GM12878 (cell line): Measurements from ENCODE around the gene GOLIM4. TPM values are rescaled to one million over a fixed set of nuclear protein-coding genes. Genes with fewer than 3 reads are reported as not detected.
"Not testable (repeated sequence)": the region's sequence is repeated elsewhere in the genome, so short reads cannot be mapped to it uniquely, and the experiment has no call there.

Source experiments
- ATAC-seq: fragments of 200-7000 bp; cut with Tn5 transposase; 3 replicates; pipeline ENCODE4 v1.9.1; 2020; ENCODE audit warnings: mild to moderate bottlenecking, moderate library complexity
- BruUV-seq: library from RNA; stranded (reverse); fragments of 400-500 nt; replicated peaks from 2 replicates; lab custom pipeline; 2021; lab: Mats Ljungman, UMichigan
- CTCF ChIA-PET: fragments of 300-600 bp; sonication (Branson Sonifier 250); formaldehyde crosslinking; extraction: SDS; loops from one replicate; lab custom pipeline; 2021; ENCODE audit warnings: inconsistent platforms; lab: Yijun Ruan, JAX
- POLR2A ChIA-PET: fragments of 350-600 bp; formaldehyde crosslinking; extraction: SDS; loops from one replicate; lab custom pipeline; 2021; ENCODE audit warnings: inconsistent platforms; lab: Charles Lee
- RAD21 ChIA-PET: fragments of 300-600 bp; sonication (Branson Sonifier 250); formaldehyde crosslinking; loops from one replicate; lab custom pipeline; 2023; ENCODE audit warnings: antibody characterized with exemption; ENCODE audit not compliant: unreplicated experiment; lab: Charles Lee
- SMC1A ChIA-PET: fragments of 300-600 bp; sonication (Branson Sonifier 250); formaldehyde crosslinking; loops from one replicate; lab custom pipeline; 2023; ENCODE audit not compliant: unreplicated experiment, uncharacterized antibody; lab: Charles Lee
- DNase-seq: peaks from one replicate; pipeline ENCODE4 v3.0.0-alpha.2; 2011; ENCODE audit warnings: low read depth, low spot score
- FAIRE-seq: peaks from 3 replicates; lab custom pipeline; 2011; peaks lifted over from hg19 to GRCh38; lab: Jason Lieb, UNC
- H2AFZ ChIP-seq: 2 replicates; pipeline ENCODE4 v1.6.0; 2011; ENCODE audit warnings: low read depth, low read length, control low read depth; ENCODE audit not compliant: control insufficient read depth
- H3K27ac ChIP-seq: 2 replicates; pipeline ENCODE4 v1.5.1; 2011; ENCODE audit warnings: control low read depth; ENCODE audit not compliant: control insufficient read depth, insufficient read depth
- H3K27me3 ChIP-seq, 2 experiments: replicated peaks in 1 of 2; 2 replicates each; pipeline versions ENCODE4 v1.6.0 to v1.6.1; 2011; ENCODE audit warnings: low read length in 1 of 2; ENCODE audit not compliant: control insufficient read depth in 2 of 2, insufficient read depth in 2 of 2
- H3K36me3 ChIP-seq, 2 experiments: 2 replicates each; pipeline ENCODE4 v1.5.1; 2011; ENCODE audit warnings: low read length in 1 of 2; ENCODE audit not compliant: control insufficient read depth in 2 of 2, insufficient read depth in 2 of 2
- H3K4me1 ChIP-seq: 2 replicates; pipeline ENCODE4 v1.6.1; 2011; ENCODE audit warnings: mild to moderate bottlenecking, low read length, moderate library complexity, mixed read lengths; ENCODE audit not compliant: control insufficient read depth, insufficient read depth
- H3K4me2 ChIP-seq: 2 replicates; pipeline ENCODE4 v1.6.0; 2011; ENCODE audit warnings: control low read depth; ENCODE audit not compliant: control insufficient read depth, insufficient read depth
- H3K4me3 ChIP-seq: fragments of 200-600 bp; sonication (generic); 2 replicates; pipeline ENCODE4 v1.5.1; 2016
- H3K79me2 ChIP-seq: 2 replicates; pipeline ENCODE4 v1.6.0; 2011; ENCODE audit warnings: low read length; ENCODE audit not compliant: control insufficient read depth, insufficient read depth
- H3K9ac ChIP-seq: 2 replicates; pipeline ENCODE4 v1.8.0; 2011; ENCODE audit warnings: low read length, control low read depth, mixed read lengths; ENCODE audit not compliant: control insufficient read depth, insufficient read depth
- H3K9me3 ChIP-seq: replicated peaks from 3 replicates; pipeline ENCODE4 v1.5.1; 2011; ENCODE audit warnings: mild to moderate bottlenecking, low read length; ENCODE audit not compliant: control insufficient read depth, insufficient read depth
- H4K20me1 ChIP-seq: 2 replicates; pipeline ENCODE4 v1.6.0; 2011; ENCODE audit not compliant: control insufficient read depth, insufficient read depth
- CHD1 ChIP-seq: IDR thresholded peaks from 2 replicates; pipeline ENCODE4 v1.6.1; 2012; ENCODE audit warnings: low read depth, low read length, improper control_type of control experiment
- HDGF ChIP-seq: fragments of 450-650 bp; IDR thresholded peaks from 2 replicates; pipeline ENCODE4 v1.6.1; 2016; ENCODE audit warnings: antibody characterized with exemption
- NFXL1 ChIP-seq: fragments of 450-650 bp; IDR thresholded peaks from 2 replicates; pipeline ENCODE4 v1.6.1; 2017; ENCODE audit warnings: antibody characterized with exemption, mild to moderate bottlenecking, borderline replicate concordance
- RUNX3 ChIP-seq: IDR thresholded peaks from 2 replicates; pipeline ENCODE4 v1.6.1; 2012; ENCODE audit warnings: low read length, inconsistent platforms
- SMARCA5 ChIP-seq: fragments of 450-650 bp; IDR thresholded peaks from 2 replicates; pipeline ENCODE4 v1.6.1; 2017; ENCODE audit warnings: mild to moderate bottlenecking
- SMC3 ChIP-seq: IDR thresholded peaks from 2 replicates; pipeline ENCODE4 v1.6.1; 2011; ENCODE audit warnings: low read length, improper control_type of control experiment, borderline replicate concordance
- SPI1 ChIP-seq: IDR thresholded peaks from 2 replicates; pipeline ENCODE4 v1.6.1; 2011; ENCODE audit warnings: low read depth, mild to moderate bottlenecking, low read length, moderate library complexity, borderline replicate concordance; ENCODE audit not compliant: insufficient read depth
- WGBS: methylation state at CpG from one replicate; pipeline ENCODE4 v1.1.6; 2016; ENCODE audit warnings: low lambda C conversion rate; ENCODE audit not compliant: insufficient replicate concordance, insufficient coverage; ENCODE audit errors: missing lambda C conversion rate; 5-methylcytosine and 5-hydroxymethylcytosine counted together
- in situ Hi-C: fragments of 300-500 bp; cut with MboI; formaldehyde crosslinking; loops from 9 replicates; pipeline ENCODE4 v1.14.3; 2018; ENCODE audit warnings: mixed read lengths
- intact Hi-C: fragments of 100-400 bp; cut with micrococcal nuclease; formaldehyde crosslinking; loops from one replicate; pipeline ENCODE4 v1.14.2; 2022; ENCODE audit not compliant: unreplicated experiment
- polyA plus RNA-seq, 11 experiments: library from polyadenylated mRNA; depleted of rRNA in 4 of 11; unstranded in 6 of 11; stranded (reverse) in 5 of 11; fragments of >200 nt; fragmentation: Nextera tagmentation in 4 of 11; fragmentation: Illumina TruSeq in 1 of 11; extraction: Ambion mirVana in 4 of 11; extraction: Trizol in 1 of 11; gene quantifications; 1 replicate in 1 of 11; 2 replicates in 10 of 11; pipeline versions ENCODE4 v1.2.1 to v1.2.3, GENCODE V29; 2011 to 2016; ENCODE audit warnings: inconsistent platforms in 2 of 11, missing spikeins in 2 of 11, low read depth in 1 of 11
- total RNA-seq, 4 experiments: library from RNA; depleted of rRNA in 3 of 4; stranded (reverse); fragments of >200 nt in 3 of 4; fragmentation: Illumina TruSeq in 1 of 4; extraction: Trizol in 1 of 4; gene quantifications; 2 replicates each; pipeline versions ENCODE4 v1.2.1 to v1.2.3, GENCODE V29; 2013 to 2021

The GOLIM4 gene
- total and polyA plus RNA-seq, 10 of the 15 experiments (the other 5 are each of a cell fraction or from before 2014, with no cell fraction given), result 11.1 to 32.4 (median 19.3) TPM

- TF ChIP-seq SPI1 (no peak), SMARCA5 (no peak), CHD1 (no peak)
Measured at GRCh38 chr3:168021737-168022450, 73.8 kb downstream of the GOLIM4 start (continued).

DNA sequence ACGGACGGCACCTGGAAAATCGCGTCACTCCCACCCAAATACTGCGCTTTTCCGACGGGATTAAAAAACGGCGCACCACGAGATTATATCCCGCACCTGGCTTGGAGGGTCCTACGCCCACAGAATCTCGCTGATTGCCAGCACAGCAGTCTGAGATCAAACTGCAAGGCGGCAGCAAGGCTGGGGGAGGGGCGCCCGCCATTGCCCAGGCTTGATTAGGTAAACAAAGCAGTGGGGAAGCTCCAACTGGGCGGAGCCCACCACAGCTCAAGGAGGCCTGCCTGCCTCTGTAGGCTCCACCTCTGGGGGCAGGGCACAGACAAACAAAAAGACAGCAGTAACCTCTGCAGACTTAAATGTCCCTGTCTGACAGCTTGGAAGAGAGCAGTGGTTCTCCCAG lies 84.4 kb downstream of the GOLIM4 start:
- H3K27me3 ChIP-seq, H3K4me3 ChIP-seq, RAD21 ChIA-PET, POLR2A ChIA-PET, BruUV-seq, H4K20me1 ChIP-seq, H2AFZ ChIP-seq, H3K9ac ChIP-seq, H3K4me1 ChIP-seq, H3K36me3 ChIP-seq, CTCF ChIA-PET, H3K79me2 ChIP-seq, H3K9me3 ChIP-seq, intact Hi-C loops, H3K4me2 ChIP-seq, H3K27ac ChIP-seq, ATAC-seq, FAIRE-seq, SMC1A ChIA-PET, in situ Hi-C loops, DNase-seq: not testable (repeated sequence)
- 93% methylated on average over 13 of the region's 17 CpGs for WGBS

DNA sequence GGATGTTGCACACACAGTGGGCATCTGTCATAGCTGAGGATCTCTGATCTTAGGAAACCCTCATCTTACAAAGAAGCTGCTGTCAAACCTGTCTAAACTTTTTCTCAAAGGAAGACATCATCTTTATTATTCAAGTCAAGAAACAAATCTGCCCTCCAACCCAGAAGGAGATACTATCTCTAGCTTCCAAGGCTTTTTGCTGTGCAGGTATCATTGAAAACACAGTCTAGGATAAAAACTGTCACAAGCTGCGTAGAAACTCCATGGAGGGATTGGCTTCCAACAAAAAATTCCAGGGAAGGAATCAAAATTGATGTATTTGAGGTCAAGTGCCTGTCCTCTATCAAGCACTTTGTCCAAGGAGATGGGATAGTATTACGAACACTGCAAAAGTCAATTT lies 89.1 kb downstream of the GOLIM4 start:
- POLR2A ChIA-PET, result no interaction called here
- FAIRE-seq, result no peak
- Histone ChIP-seq H3K4me1 (no peaks in the 10 kb centered on the region), H3K4me2 (no peak overlapping the region), H3K4me3 (no peak overlapping the region), H3K9ac (no peak overlapping the region), H3K27ac (no peak overlapping the region), H3K27me3 (no peaks in the 10 kb centered on the region), H3K36me3 (no peaks in the 10 kb centered on the region; a peak in 1 of 4 replicates), H3K9me3 (no peaks in the 10 kb centered on the region), H2AFZ (no peak overlapping the region), H4K20me1 (no peaks in the 10 kb centered on the region), H3K79me2 (no peaks in the 10 kb centered on the region)
- DNase-seq, result no peak
- CTCF ChIA-PET, result interaction anchor here (0.6 kb wide), 1 partner anchor 79 kb away, joined by 3 read pairs; no protein-coding TSS in a partner anchor
- in situ Hi-C loops (no loop called here), intact Hi-C loops (no loop called here)
- TF ChIP-seq HDGF, result no peak
- no peak for TF ChIP-seq RUNX3
- TF ChIP-seq NFXL1, result no peak
- no peak for TF ChIP-seq SMC3
- WGBS, result 74% methylated on average over 2 of the region's 2 CpGs
- BruUV-seq, result no TSS peak
- ATAC-seq, result no peak
- SMC1A ChIA-PET, result no interaction called here
- RAD21 ChIA-PET, result no interaction called here
